Esophagus mucosa (tissue), 1 donor: Measurements from ENCODE around the gene EPHA1. TPM values are rescaled to one million over a fixed set of nuclear protein-coding genes. Genes with fewer than 3 reads are reported as not detected.
"Not testable (repeated sequence)": the region's sequence is repeated elsewhere in the genome, so short reads cannot be mapped to it uniquely, and the experiment has no call there.

ENCODE experiments used
- ATAC-seq: fragments of 200-7000 bp; cut with Tn5 transposase; one replicate; pipeline ENCODE4 v1.9.1; 2020
- total RNA-seq: library from RNA; stranded (reverse); gene quantifications from one replicate; pipeline ENCODE4 v1.2.4, GENCODE V29; 2023
- donor health status: DM: yes; HTN: yes; CAD: no.

Gene EPHA1
- total RNA-seq, 1 donor from 2014 or later = 79.0 TPM

- ATAC-seq = no peak
Measured at GRCh38 chr7:143401265-143401664, 7.4 kb downstream of the EPHA1 start.

DNA sequence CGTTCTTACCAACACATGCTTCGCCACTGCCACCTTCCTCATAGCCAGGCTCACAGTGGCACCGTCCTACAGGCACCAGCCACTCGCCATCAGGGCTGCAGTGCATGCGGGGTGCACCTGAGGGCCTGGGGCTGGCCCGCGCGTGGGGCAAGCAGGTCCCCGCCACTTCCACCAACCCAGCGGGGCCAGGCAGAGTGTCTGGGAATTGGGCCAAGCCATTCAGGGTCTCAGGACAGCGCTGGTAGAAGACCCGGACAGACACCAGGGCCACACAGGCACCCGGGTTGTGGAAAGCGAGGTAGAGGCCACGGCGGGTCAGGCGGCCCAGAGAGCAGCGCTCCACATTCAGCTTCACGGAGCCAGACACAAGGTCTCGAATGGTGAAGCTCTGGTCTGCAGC, 9.0 kb downstream of the EPHA1 start:
- no peak for ATAC-seq

- peak; percentile 7 for ATAC-seq
Measured at GRCh38 chr7:143399151-143399550, 9.5 kb downstream of the EPHA1 start.

DNA sequence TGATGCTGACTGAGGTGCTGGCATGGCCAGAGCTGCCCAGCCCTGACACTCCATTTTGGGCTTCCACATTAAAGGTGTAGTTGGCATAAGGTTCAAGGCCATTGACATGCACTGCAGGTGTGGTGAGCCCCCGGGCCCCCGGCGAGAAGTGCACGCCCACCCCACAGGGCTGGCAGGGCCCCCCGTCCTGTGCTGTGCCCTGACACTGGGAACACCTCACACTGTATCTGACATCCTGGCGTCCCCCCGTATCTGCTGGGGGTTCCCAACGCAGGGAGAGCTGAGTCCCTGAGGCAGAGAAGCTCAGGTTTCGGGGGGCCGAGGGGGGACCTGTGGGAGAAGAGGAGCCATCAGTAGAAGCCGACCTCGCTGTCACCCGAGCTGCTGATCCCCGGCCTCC, 10.0 kb downstream of the EPHA1 start:
- no peak for ATAC-seq

DNA sequence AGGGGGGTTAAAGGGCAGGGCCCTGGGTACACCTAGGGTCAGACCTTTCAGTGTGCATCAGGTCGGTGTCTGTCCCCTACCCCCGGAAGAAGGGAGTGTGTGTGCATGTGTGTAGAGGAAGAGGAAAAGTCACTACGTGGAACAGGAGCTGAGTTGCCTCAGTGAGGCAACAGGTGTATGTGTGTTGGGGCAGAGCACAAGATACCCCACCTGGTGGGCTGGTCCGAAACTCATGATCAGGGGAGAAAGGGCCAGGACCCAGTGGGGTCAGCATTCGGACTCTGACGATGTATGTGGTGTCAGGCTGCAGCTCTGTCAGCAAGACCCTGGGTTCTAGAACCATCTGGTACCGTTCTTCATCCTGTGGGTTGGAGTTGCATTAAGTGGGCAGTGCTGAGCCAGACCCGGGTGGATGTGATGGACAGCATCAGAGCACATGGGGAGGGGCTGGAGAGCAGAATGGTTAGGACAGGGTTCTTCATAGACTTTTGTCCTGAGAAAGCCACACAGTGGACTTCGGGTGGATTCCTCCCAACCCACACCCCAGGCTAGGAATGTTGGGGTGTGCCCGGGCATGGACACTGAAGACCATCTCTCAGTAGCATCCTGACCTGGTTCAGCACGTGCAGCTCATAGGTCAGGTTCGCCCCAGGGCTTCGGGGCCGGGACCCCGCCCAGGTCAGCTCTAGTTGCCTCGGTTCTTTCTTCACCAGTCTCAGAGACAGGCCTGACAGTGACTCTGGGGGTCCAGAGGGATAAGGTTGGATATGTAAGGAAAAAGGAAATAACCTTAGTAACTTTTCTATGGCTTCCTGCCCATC, 10.7 kb downstream of the EPHA1 start:
- ATAC-seq = no peak

DNA sequence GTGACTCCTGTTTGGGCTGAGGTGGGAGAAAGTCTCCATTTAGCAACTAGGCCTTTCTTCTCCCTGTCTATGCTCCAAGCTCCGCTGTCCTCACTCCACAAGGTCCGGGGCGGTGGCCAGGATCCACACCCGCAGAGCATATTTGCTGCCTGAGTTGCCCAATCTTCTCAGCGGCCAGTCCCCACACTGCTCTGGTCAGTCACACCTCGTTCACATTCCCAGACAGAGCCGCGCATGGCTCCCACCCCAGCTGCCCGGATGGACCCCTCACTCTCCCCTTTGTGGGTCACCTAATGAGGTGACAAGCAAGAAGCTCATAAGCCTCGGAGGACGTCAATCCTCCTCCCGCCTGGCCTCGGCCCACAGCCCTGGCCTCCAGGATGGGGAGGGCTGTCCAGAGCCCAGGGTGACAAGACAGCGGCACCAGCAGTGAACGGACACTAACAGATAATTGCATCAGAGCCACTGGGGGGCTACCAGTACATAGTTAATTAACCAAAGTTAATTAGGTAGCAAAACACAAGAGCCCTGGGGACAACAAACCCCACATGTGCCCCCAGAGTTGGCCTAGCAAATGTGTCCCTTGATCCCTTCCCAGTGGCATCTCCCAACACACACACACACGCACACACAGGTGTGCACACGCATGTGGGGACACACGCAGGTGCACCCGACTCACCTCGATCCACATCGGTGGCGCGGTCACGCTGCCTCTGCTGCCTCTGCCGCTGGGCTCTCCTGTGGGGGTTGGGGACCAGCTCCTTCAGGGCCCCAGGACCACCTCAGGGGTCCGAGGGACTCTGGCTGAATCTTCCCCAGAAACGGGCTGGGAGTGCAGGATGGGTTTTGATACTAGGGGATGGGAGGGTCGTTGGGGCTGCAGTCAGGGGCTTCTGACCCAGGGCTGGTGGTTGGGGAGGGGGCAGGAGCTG, 11.8 kb downstream of the EPHA1 start:
- no peak for ATAC-seq

DNA sequence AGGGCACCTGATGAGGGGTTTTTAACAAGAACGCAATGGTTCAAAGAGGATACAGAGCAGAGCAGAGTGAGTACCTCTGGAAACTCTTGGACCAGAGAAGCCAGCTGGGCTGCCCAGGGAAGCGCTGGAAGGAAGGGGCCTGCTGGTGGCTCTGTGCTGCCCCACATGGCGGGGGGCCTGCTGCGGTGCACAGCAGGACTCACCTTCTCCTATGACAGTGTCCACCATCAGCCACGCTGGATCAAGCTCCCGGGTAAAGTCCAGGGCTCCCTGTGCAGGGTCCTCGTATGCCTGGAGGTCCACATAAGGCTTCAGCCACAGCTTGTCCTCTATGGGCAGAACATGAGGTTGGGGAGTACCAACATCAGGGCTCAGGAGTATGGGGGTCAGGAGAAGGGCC, 12.5 kb downstream of the EPHA1 start:
- no peak for ATAC-seq

GRCh38 chr7:143395187-143396149, 13.2 kb downstream of the EPHA1 start:
- no peak for ATAC-seq

DNA sequence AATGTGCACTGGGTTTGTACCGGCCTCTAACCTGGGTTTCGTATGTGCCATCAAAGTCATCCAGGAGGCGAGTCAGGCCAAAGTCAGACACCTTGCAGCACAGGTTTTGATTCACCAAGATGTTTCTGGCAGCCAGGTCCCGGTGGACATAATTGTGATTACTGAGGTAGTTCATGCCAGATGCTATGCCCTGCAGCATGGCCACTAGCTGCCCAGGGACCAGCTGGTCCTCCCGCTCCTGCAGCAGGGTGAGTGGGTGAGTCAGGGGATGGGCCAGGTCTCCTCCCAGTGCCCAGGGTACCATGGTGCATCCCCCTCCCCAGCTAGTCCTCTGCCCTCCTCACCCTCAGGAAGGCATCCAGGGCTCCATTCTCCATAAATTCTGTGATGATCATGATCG, 13.9 kb downstream of the EPHA1 start:
- ATAC-seq = no peak

- ATAC-seq = no peak
Measured at GRCh38 chr7:143394068-143394467, 14.6 kb downstream of the EPHA1 start.

GRCh38 chr7:143393267-143394041, 15.2 kb downstream of the EPHA1 start:
- no peak for ATAC-seq

- no peak for ATAC-seq
Measured at GRCh38 chr7:143392875-143393266, 15.8 kb downstream of the EPHA1 start.

DNA sequence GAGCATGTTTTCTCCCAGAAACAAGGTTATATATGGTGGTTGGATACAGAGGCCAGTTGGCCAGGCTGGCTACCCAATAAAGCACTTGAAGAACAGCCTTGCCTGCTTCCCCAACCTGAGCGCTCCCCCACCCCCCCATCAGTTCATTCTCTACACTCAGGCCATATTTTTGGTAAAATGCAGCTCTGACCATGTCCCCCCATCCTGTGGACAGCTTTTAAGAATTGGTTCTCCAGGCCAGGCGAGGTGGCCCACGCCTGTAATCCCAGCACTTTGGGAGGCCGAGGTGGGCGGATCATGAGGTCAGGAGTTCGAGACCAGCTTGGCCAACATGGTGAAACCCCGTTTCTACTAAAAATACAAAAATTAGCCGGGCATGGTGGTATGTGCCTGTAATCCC, 16.2 kb downstream of the EPHA1 start:
- ATAC-seq = not testable (repeated sequence)

DNA sequence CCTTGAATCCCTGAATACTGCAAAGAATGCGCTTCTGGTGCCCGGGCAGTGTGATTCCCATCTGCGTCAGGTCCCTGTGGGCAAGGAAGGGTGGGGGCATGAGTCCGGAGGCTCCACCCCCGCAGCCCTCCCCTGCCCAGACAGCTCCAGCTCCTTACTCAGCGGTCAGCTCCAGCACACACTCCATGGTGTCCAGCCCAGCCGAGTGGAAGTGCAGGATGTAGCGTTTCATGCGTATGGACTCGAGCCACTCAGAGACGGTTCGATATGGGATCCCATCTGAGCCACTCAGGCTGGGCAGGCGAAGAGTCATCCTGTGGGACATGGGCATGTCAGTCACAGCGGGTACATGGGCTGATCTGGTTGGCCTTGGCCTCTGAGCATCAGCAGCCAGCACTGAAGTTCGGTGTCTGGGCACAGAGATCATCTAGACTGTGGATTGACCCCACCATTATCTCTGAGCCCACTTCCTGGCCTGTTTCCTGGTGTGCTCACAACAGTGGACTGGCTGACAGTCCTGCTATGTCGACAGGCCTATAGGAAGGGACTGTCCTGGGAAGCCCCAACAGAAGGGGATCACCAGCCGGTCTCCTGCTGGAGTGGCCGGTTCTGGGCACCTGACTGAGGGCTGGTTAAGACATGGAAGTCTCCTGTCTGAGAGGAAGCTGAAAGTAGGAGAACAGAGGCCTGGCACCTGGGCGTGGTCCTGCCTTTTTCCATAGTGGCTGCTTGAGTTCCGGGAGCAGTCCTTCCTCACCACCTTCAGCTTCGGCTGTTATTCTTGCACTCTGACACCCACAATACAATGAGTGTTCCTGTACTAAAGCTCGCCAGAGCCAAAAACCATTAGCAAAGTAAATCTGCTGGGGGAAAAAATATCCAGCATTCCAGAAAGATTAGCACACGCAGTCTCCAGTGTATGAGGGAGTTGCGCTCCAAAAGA, 16.9 kb downstream of the EPHA1 start:
- ATAC-seq = peak; percentile 23

DNA sequence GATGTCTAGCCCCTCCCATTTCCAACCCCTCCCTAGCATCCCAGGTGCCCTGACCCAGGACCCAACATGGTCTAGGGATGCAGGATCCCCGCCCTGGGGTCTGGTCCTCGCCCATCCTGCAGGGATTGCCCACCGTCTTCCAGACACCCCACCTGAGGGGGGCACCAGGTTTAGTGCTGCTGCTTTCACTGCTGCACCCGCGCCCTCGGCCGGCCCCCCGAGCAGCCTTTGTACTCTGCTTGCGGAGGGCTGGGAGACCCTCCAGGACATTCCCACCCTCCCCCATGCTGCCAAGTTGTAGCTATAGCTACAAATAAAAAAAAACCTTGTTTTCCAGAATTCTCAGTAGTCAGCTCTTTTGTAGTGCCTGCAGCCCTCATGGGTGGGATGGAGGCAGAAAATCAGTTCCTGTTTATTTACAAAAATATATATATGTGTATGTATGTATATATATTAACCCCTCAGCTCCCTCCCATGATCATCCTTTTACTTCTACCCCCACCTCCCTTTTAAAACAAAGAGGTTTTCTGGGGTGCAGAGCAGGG, 17.8 kb downstream of the EPHA1 start:
- ATAC-seq = no peak

DNA sequence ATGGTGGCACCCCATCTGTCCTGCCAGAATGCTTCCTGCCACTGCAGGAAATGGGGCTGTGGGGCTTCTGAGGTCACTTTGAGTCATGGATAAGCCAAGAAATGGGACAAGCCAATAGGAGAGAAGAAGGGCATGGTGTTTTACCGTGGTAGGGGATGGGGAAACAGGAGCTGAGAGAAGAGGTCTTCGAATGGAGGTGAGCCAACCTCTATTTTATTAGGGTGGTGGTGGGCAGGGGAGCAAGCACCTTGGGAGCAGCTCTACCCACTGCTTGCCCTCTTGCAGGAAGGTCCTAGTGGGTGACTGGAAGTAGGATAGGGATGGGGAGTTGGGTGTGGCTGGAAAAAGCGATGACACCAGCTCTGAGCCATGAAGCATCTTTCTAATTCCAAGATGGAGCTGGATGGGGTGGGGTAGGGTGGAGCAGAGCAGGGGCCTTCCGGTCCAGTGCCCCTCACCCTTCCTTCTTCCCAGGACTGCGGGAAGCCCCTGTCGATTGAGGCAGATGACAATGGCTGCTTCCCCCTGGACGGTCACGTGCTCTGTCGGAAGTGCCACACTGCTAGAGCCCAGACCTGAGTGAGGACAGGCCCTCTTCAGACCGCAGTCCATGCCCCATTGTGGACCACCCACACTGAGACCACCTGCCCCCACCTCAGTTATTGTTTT, 18.4 kb downstream of the EPHA1 start:
- ATAC-seq = peak; percentile 6

DNA sequence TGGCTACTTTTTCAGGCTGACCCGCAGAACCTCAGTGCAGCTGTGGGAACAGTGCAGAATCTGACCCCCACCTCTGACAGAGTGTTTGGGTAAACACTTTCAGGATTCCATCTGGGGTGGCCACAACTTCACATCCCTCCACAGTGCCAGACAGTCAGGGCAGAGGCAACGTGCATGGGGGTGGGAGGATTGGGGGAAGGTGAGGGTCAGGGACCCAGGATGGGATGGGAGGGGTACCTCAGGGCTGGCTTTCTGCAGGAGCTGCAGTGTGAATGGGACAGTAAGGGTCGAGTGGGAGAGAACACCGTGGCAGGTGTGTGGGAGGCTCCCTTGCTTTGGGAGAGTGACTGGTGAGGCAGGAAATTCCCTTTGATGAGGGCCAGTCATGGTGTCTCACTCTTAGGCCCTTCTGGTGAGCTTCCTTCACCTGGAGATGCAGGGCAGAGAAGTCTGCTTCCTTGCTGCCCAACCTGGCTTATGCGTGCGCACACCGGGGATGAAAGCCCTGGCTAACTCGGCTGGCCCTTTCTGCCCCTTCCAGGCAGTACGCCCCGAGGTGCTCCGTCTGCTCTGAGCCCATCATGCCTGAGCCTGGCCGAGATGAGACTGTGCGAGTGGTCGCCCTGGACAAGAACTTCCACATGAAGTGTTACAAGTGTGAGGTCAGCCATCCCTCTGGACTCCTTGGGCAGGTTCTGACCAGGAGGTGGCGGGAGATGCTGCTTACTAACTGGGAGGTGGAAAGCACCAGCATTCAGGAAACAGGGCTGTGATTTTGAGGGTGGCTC, 19.1 kb downstream of the EPHA1 start:
- peak; percentile 2 for ATAC-seq

DNA sequence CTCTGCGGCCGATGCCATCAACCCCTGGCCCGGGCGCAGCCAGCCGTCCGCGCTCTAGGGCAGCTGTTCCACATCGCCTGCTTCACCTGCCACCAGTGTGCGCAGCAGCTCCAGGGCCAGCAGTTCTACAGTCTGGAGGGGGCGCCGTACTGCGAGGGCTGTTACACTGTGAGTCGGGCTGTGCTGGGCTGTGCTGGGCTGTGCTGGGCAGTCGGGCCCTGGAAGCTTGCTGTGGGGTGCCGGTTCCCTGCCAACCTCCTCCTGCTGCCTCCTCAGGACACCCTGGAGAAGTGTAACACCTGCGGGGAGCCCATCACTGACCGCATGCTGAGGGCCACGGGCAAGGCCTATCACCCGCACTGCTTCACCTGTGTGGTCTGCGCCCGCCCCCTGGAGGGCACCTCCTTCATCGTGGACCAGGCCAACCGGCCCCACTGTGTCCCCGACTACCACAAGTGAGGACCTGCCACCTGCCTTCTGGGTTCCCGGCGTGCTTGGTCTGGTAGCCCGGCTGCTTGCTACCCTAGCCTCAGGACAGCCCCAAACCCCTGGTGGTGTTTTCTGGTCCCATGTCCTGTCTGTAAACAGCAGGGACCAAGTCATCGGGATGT, 20.1 kb downstream of the EPHA1 start:
- ATAC-seq = no peak
